ENCODE data around the gene POU2AF1. TPM values are rescaled to one million over a fixed set of nuclear protein-coding genes. Genes with fewer than 3 reads are reported as not detected.
A peak's percentile ranks its signal among the peaks of the same experiment; 100 is the strongest.

Gene POU2AF1
- total RNA-seq, 2 experiments from 2014 or later = 3.0 to 3.5 TPM

GRCh38 chr11:111382451-111382850, 3.4 kb upstream of the POU2AF1 start:
- peaks cover 3% of the 10 kb centered on the region for H3K36me3 Mint-ChIP-seq
- no peaks in the 10 kb centered on the region for H3K27me3 Mint-ChIP-seq
- H3K27ac Mint-ChIP-seq = no peak overlapping the region
- peaks cover 46% of the 10 kb centered on the region for H3K4me1 Mint-ChIP-seq
- no peak for DNase-seq
- H3K4me3 Mint-ChIP-seq = no peak overlapping the region
- H3K9me3 Mint-ChIP-seq = peaks cover 2% of the 10 kb centered on the region

GRCh38 chr11:111379602-111380136, 594 bp upstream of the POU2AF1 start:
- peaks cover 4% of the 10 kb centered on the region for H3K36me3 Mint-ChIP-seq
- peak overlapping the region; percentile 62 for H3K4me3 Mint-ChIP-seq
- H3K9me3 Mint-ChIP-seq = no peaks in the 10 kb centered on the region
- DNase-seq = peak; percentile 13
- H3K27me3 Mint-ChIP-seq = no peaks in the 10 kb centered on the region
- H3K4me1 Mint-ChIP-seq = peaks cover 63% of the 10 kb centered on the region
- peak overlapping the region; percentile 99 for H3K27ac Mint-ChIP-seq

- peaks cover 66% of the 10 kb centered on the region for H3K4me1 Mint-ChIP-seq
- H3K27ac Mint-ChIP-seq = peak overlapping the region; percentile 99
- peak overlapping the region; percentile 77 for H3K4me3 Mint-ChIP-seq
- DNase-seq = no peak
- H3K36me3 Mint-ChIP-seq = peaks cover 4% of the 10 kb centered on the region
- H3K27me3 Mint-ChIP-seq = no peaks in the 10 kb centered on the region
- H3K9me3 Mint-ChIP-seq = no peaks in the 10 kb centered on the region
Measured at GRCh38 chr11:111378185-111378860, 752 bp downstream of the POU2AF1 start.

GRCh38 chr11:111376181-111376871, 2.7 kb downstream of the POU2AF1 start:
- H3K27me3 Mint-ChIP-seq = no peaks in the 10 kb centered on the region
- peak; percentile 21 for DNase-seq
- H3K4me3 Mint-ChIP-seq = no peak overlapping the region
- H3K9me3 Mint-ChIP-seq = no peaks in the 10 kb centered on the region
- peaks cover 71% of the 10 kb centered on the region for H3K4me1 Mint-ChIP-seq
- H3K36me3 Mint-ChIP-seq = peaks cover 4% of the 10 kb centered on the region
- H3K27ac Mint-ChIP-seq = peak overlapping the region; percentile 81

- no peak for DNase-seq
- H3K4me3 Mint-ChIP-seq = no peak overlapping the region
Measured at GRCh38 chr11:111373590-111373989, 5.5 kb downstream of the POU2AF1 start.

GRCh38 chr11:111372538-111372937, 6.5 kb downstream of the POU2AF1 start:
- Mint-ChIP-seq H3K4me3 (no peak overlapping the region), H3K9me3 (peaks cover 2% of the 10 kb centered on the region), H3K27ac (no peak overlapping the region), H3K27me3 (no peaks in the 10 kb centered on the region), H3K4me1 (peaks cover 44% of the 10 kb centered on the region), H3K36me3 (peaks cover 4% of the 10 kb centered on the region)
- no peak for DNase-seq

More at GRCh38 chr11:111373590-111373989, 5.5 kb downstream of the POU2AF1 start:
- Mint-ChIP-seq H3K27me3 (no peaks in the 10 kb centered on the region), H3K4me1 (peaks cover 55% of the 10 kb centered on the region), H3K36me3 (peaks cover 5% of the 10 kb centered on the region), H3K9me3 (peaks cover 2% of the 10 kb centered on the region), H3K27ac (no peak overlapping the region)

GRCh38 chr11:111370902-111371578, 8.0 kb downstream of the POU2AF1 start:
- peak; percentile 21 for DNase-seq
- H3K4me3 Mint-ChIP-seq = no peak overlapping the region

GRCh38 chr11:111370270-111370901, 8.7 kb downstream of the POU2AF1 start:
- Mint-ChIP-seq H3K9me3 (peaks cover 2% of the 10 kb centered on the region), H3K36me3 (peaks cover 2% of the 10 kb centered on the region), H3K4me1 (peaks cover 28% of the 10 kb centered on the region), H3K27ac (no peak overlapping the region), H3K27me3 (no peaks in the 10 kb centered on the region), H3K4me3 (no peak overlapping the region)
- DNase-seq = no peak

More at GRCh38 chr11:111370902-111371578, 8.0 kb downstream of the POU2AF1 start:
- Mint-ChIP-seq H3K9me3 (peaks cover 2% of the 10 kb centered on the region), H3K4me1 (peaks cover 30% of the 10 kb centered on the region), H3K27ac (peak overlapping the region; percentile 58), H3K27me3 (no peaks in the 10 kb centered on the region), H3K36me3 (peaks cover 2% of the 10 kb centered on the region)

GRCh38 chr11:111368285-111368560, 10.9 kb downstream of the POU2AF1 start:
- peaks cover 2% of the 10 kb centered on the region for H3K36me3 Mint-ChIP-seq
- H3K4me1 Mint-ChIP-seq = peaks cover 22% of the 10 kb centered on the region
- peaks cover 2% of the 10 kb centered on the region for H3K9me3 Mint-ChIP-seq
- no peak overlapping the region for H3K4me3 Mint-ChIP-seq
- H3K27me3 Mint-ChIP-seq = no peaks in the 10 kb centered on the region
- DNase-seq = no peak
- no peak overlapping the region for H3K27ac Mint-ChIP-seq

GRCh38 chr11:111367411-111368284, 11.4 kb downstream of the POU2AF1 start:
- Mint-ChIP-seq H3K27ac (no peak overlapping the region), H3K4me3 (no peak overlapping the region), H3K36me3 (peaks cover 2% of the 10 kb centered on the region), H3K9me3 (peaks cover 2% of the 10 kb centered on the region), H3K4me1 (peaks cover 16% of the 10 kb centered on the region), H3K27me3 (no peaks in the 10 kb centered on the region)
- DNase-seq = no peak

GRCh38 chr11:111366560-111367410, 12.3 kb downstream of the POU2AF1 start:
- Mint-ChIP-seq H3K9me3 (peaks cover 2% of the 10 kb centered on the region), H3K36me3 (peaks cover 2% of the 10 kb centered on the region), H3K4me3 (no peak overlapping the region), H3K27me3 (no peaks in the 10 kb centered on the region), H3K4me1 (peaks cover 14% of the 10 kb centered on the region), H3K27ac (no peak overlapping the region)
- no peak for DNase-seq

GRCh38 chr11:111365722-111366559, 13.1 kb downstream of the POU2AF1 start:
- Mint-ChIP-seq H3K4me3 (no peak overlapping the region), H3K36me3 (peaks cover 2% of the 10 kb centered on the region), H3K4me1 (peaks cover 9% of the 10 kb centered on the region), H3K27ac (no peak overlapping the region), H3K27me3 (no peaks in the 10 kb centered on the region), H3K9me3 (peaks cover 1% of the 10 kb centered on the region)
- DNase-seq = no peak

GRCh38 chr11:111364503-111364902, 14.6 kb downstream of the POU2AF1 start:
- peaks cover 8% of the 10 kb centered on the region for H3K4me1 Mint-ChIP-seq
- H3K36me3 Mint-ChIP-seq = no peaks in the 10 kb centered on the region
- no peak for DNase-seq
- no peaks in the 10 kb centered on the region for H3K27me3 Mint-ChIP-seq
- no peak overlapping the region for H3K27ac Mint-ChIP-seq
- no peak overlapping the region for H3K4me3 Mint-ChIP-seq
- no peaks in the 10 kb centered on the region for H3K9me3 Mint-ChIP-seq
